ENCODE measurements around the gene STK11IP. TPM values are rescaled to one million over a fixed set of nuclear protein-coding genes. Genes with fewer than 3 reads are reported as not detected.

Gene STK11IP
- total RNA-seq, 2 donors from 2014 or later, result 18.3 to 60.3 TPM

DNA sequence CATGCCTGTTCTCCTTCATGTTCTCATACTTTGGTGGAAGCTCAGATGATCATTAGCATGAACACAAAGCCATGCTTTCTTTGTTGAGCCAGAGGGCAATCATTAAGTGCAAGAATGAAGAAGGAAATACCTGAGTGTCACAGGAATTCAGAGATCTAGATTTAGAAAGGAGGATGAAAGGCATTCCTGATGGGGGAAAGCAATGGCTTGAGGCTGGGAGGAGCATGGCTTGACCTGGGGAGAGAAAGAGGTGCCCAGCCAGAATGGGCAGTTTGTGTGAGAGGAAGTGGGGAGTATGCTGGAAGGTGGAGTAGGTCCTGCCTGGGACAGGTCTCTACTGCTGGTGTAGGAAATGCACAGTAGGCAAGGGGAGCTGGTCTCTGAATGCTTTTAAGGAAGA lies 64.9 kb downstream of the STK11IP start:
- intact Hi-C loops (cut with DNase I), result no loop called here
- Histone ChIP-seq H3K4me3 (no peak overlapping the region), H3K36me3 (no peaks in the 10 kb centered on the region), H3K4me1 (replicated peaks) (no peaks in the 10 kb centered on the region), H3K9me3 (no peaks in the 10 kb centered on the region), H3K27me3 (replicated peaks; ENCODE audit: insufficient read depth) (no peaks in the 10 kb centered on the region), H3K27ac (no peak overlapping the region)
- no peak for DNase-seq (ENCODE audit: low spot score)
- TF ChIP-seq POLR2A (IDR thresholded peaks at IDR 0.05), result no peak
- TF ChIP-seq POLR2AphosphoS5 (IDR thresholded peaks at IDR 0.05), result no peak
- TF ChIP-seq, protein P1, sequence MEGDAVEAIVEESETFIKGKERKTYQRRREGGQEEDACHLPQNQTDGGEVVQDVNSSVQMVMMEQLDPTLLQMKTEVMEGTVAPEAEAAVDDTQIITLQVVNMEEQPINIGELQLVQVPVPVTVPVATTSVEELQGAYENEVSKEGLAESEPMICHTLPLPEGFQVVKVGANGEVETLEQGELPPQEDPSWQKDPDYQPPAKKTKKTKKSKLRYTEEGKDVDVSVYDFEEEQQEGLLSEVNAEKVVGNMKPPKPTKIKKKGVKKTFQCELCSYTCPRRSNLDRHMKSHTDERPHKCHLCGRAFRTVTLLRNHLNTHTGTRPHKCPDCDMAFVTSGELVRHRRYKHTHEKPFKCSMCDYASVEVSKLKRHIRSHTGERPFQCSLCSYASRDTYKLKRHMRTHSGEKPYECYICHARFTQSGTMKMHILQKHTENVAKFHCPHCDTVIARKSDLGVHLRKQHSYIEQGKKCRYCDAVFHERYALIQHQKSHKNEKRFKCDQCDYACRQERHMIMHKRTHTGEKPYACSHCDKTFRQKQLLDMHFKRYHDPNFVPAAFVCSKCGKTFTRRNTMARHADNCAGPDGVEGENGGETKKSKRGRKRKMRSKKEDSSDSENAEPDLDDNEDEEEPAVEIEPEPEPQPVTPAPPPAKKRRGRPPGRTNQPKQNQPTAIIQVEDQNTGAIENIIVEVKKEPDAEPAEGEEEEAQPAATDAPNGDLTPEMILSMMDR (IDR thresholded peaks at IDR 0.05), result no peak

DNA sequence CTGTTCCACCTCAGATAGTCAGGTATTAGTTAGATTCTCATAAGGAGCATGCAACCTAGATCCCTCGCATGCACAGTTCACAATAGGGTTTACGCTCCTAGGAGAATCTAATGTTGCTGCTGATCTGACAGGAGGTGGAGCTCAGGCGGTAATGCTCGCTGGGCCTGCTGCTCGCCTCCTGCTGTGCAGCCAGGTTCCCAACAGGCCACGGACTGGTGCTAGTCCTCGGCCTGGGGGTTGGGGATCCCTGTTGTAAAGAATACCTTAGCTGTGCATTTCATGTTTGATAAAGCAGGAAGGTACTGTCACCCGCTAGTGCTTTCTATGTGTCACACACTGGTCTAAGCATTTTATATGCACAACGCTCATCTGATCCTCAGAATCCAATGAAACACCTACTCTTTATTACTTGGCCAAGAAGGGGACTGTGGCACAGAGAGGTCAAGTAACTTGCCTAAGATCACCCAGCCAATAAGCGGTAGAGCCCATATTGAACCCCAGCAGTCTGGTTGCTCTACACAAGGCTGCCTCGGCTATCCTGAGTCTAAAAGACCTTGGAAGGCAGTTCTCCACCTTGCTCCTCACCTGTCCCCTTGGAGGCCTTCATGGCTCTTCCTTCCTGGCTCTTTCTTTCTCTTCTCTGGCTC lies 65.6 kb downstream of the STK11IP start:
- no peaks in the 10 kb centered on the region for H3K36me3 ChIP-seq
- no peak for TF ChIP-seq POLR2AphosphoS5 (IDR thresholded peaks at IDR 0.05)
- TF ChIP-seq POLR2A (IDR thresholded peaks at IDR 0.05), result no peak
- TF ChIP-seq, protein P1 (IDR thresholded peaks at IDR 0.05), result no peak
- H3K4me1 ChIP-seq (replicated peaks), result no peaks in the 10 kb centered on the region
- no peak overlapping the region for H3K4me3 ChIP-seq
- intact Hi-C loops (cut with DNase I), result no loop called here
- H3K27me3 ChIP-seq (replicated peaks; ENCODE audit: insufficient read depth), result no peaks in the 10 kb centered on the region
- H3K9me3 ChIP-seq, result no peaks in the 10 kb centered on the region
- WGBS, result 87% methylated on average over 11 of the region's 11 CpGs
- no peak overlapping the region for H3K27ac ChIP-seq
- no peak for DNase-seq (ENCODE audit: low spot score)

DNA sequence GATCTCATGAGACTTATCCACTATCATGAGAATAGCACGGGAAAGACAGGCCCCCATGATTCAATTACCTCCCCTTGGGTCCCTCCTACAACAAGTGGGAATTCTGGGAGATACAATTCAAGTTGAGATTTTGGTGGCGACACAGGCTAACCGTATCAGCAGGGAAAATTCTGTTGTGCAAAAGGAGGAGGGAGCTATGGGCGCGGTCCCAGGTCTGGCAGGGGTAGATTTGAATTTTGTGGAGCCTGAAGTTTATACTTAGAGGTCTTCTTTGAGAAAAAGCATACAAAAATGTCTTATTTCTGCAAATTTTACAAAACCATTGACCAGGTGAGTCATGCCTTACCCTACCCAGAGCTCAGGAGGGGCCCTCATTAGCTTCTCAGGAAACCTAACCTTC lies 66.4 kb downstream of the STK11IP start:
- Histone ChIP-seq H3K27ac (no peak overlapping the region), H3K9me3 (no peaks in the 10 kb centered on the region), H3K4me1 (replicated peaks) (no peaks in the 10 kb centered on the region), H3K36me3 (no peaks in the 10 kb centered on the region), H3K4me3 (no peak overlapping the region), H3K27me3 (replicated peaks; ENCODE audit: insufficient read depth) (no peaks in the 10 kb centered on the region)
- WGBS, result 100% methylated on average over 5 of the region's 5 CpGs
- intact Hi-C loops (cut with DNase I), result no loop called here
- DNase-seq (ENCODE audit: low spot score), result no peak
- no peak for TF ChIP-seq POLR2AphosphoS5 (IDR thresholded peaks at IDR 0.05)
- TF ChIP-seq POLR2A (IDR thresholded peaks at IDR 0.05), result no peak
- TF ChIP-seq, protein P1 (IDR thresholded peaks at IDR 0.05), result no peak

DNA sequence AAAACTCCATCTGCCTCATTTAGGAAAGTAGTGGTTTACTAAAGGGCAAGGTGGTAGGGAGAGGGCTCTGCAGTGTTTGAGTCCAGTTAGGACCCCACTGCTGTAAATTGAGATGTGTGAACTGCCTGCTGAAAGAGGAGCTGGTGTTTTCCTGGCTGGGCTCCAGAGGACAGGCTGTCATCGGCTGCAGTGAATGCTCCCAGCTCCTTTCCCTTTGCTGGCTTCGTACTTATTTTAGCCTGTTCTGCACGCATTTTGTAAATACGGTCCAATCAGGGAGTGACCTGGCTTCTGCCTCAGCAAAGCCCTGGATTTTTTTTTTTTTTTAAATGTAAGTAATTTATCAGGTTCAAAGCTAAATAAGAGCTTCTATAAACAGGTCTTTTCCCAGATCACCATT lies 67.3 kb downstream of the STK11IP start:
- Histone ChIP-seq H3K4me1 (replicated peaks) (no peaks in the 10 kb centered on the region), H3K4me3 (no peak overlapping the region), H3K36me3 (no peaks in the 10 kb centered on the region), H3K27ac (no peak overlapping the region), H3K9me3 (no peaks in the 10 kb centered on the region), H3K27me3 (replicated peaks; ENCODE audit: insufficient read depth) (no peaks in the 10 kb centered on the region)
- TF ChIP-seq POLR2A (IDR thresholded peaks at IDR 0.05), result no peak
- 18% methylated on average over 4 of the region's 4 CpGs for WGBS
- intact Hi-C loops (cut with DNase I), result no loop called here
- no peak for DNase-seq (ENCODE audit: low spot score)

DNA sequence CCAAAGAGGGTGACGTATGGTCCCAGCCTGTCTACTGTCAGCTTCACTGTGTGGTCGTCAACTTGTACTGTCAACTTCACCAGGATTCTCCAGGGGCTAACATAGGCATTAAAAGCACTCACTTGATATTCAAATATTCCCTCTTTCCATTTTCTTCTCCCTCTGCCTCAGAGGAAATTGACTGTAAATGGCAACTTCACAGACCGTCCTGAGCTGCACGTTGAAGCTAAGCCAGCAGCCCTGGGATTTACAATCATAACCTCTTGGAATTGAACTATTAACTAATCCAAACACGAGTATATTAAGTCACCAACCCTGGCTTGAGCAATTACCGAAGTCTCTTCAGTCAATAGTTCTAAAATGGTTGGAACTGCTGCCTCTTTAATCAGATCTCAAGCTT lies 68.3 kb downstream of the STK11IP start:
- no peaks in the 10 kb centered on the region for H3K9me3 ChIP-seq
- no peaks in the 10 kb centered on the region for H3K4me1 ChIP-seq (replicated peaks)
- WGBS, result 59% methylated on average over 6 of the region's 6 CpGs
- no peak overlapping the region for H3K27ac ChIP-seq
- no peak overlapping the region for H3K4me3 ChIP-seq
- H3K36me3 ChIP-seq, result no peaks in the 10 kb centered on the region
- DNase-seq (ENCODE audit: low spot score), result no peak
- no peaks in the 10 kb centered on the region for H3K27me3 ChIP-seq (replicated peaks; ENCODE audit: insufficient read depth)
- intact Hi-C loops (cut with DNase I), result no loop called here
- TF ChIP-seq POLR2AphosphoS5 (IDR thresholded peaks at IDR 0.05), result no peak
- TF ChIP-seq, protein P1 (IDR thresholded peaks at IDR 0.05), result no peak
- TF ChIP-seq POLR2A (IDR thresholded peaks at IDR 0.05), result no peak

Small RNA genes lying within 50 kb of the gene (microRNA-seq; reads per million reads assigned to microRNA genes)
- gene MIR3132, result not detected

Small RNA genes lying within 50 kb of the gene (small RNA-seq; reads per million reads assigned to genes)
- gene MIR3132 (0 to 0.28 reads per million in 2 donors), gene RN7SKP213 (0 reads per million in 2 donors)

Other genes with a start within 250 kb of the STK11IP start
- 10 to 100 TPM; 54.1 to 82.4 TPM for gene DNPEP, start 209.9 kb upstream of the STK11IP start, total RNA-seq
- 1,000 to 10,000 TPM; 1,584 to 1,742 TPM for gene DES, start 179.5 kb upstream of the STK11IP start, total RNA-seq
- 10 to 100 TPM; 30.7 to 53.4 TPM for gene SPEG, start 163.0 kb upstream of the STK11IP start, total RNA-seq
- 10 to 100 TPM; 41.2 to 53.8 TPM for gene GMPPA, start 99.0 kb upstream of the STK11IP start, total RNA-seq
- gene ASIC4, start 83.4 kb upstream of the STK11IP start, total RNA-seq, result under 1 TPM; 0.09 to 0.45 TPM
- 100 to 1,000 TPM; 150 to 819 TPM for gene CHPF, start 54.0 kb upstream of the STK11IP start, total RNA-seq
- 10 to 100 TPM in 1 of 2 donors, 1 to 10 TPM in 1; 5.7 to 11.5 TPM for gene TMEM198, start 53.8 kb upstream of the STK11IP start, total RNA-seq
- gene OBSL1, start 26.3 kb upstream of the STK11IP start, total RNA-seq, result 100 to 1,000 TPM; 142 to 330 TPM
- gene INHA, start 25.5 kb upstream of the STK11IP start, total RNA-seq, result 100 to 1,000 TPM in 1 of 2 donors, under 1 TPM in 1; 0.96 to 391 TPM
- 10 to 100 TPM in 1 of 2 donors, 1 to 10 TPM in 1; 7.6 to 44.6 TPM for gene SLC4A3, start 29.8 kb downstream of the STK11IP start, total RNA-seq